Measurements from ENCODE around the gene KCNH3. TPM values are rescaled to one million over a fixed set of nuclear protein-coding genes. Genes with fewer than 3 reads are reported as not detected.

KCNH3 gene
- total and polyA plus RNA-seq, 7 experiments from 2014 or later, result 0.99 to 5.3 (median 3.8) TPM

DNA sequence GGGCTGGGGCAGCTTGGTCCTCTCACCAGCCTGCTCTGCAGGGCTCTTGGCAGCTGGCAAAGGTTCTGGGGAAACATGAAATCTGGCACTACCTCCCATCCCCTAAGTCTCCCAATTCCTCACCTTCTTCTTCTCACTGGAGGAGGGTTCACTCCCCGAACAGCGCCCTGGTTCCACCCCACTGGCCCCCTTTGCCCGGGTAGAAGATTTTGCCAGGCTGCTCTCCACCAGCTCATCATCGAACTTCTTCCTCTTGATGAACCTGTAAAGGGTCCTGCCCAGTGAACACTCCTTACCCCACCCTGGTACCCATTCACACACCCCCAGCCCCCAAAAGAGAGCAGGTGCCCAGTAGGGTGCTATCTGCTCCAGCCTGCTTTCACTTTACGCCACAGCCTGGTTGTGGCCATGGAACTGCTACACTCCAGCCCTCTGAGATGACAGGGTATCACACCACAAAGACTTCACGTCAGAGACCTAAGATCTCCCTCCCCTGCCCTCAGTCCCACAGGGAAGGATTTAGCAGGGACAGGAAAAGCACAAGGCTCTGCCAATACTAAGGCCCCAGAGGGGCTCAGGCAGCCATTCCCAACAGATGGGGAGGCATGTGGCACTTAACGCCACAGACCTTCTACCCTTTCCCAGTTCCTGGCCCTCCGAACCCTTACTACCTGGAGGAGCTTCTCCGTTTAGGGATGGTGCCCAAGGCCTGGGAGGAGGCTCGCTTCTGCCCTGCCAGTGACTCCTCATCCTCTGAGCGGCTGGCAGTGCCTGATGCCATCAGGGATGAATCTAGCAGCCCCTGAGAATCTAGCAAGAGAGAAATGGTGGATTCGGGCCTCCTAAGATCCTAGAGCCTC is 26.8 kb downstream of the KCNH3 start:
- DNase-seq (no peak), ATAC-seq (no peak)
- no peaks in the 10 kb centered on the region for H3K9me3 Mint-ChIP-seq
- ChIA-PET CTCF (interaction anchor here (0.8 to 1.2 kb wide), 2 partner anchors 26 to 58 kb away, joined by 3 to 5 read pairs; partner anchors contain the start of gene PRPF40B), POLR2A (interaction anchor here (0.6 kb wide), 1 partner anchor 28 kb away, joined by 3 read pairs; no protein-coding TSS in a partner anchor)
- H3K36me3 Mint-ChIP-seq, result peaks cover 8 to 28% (median 15%) of the 10 kb centered on the region in 5 donors
- Histone ChIP-seq H3K36me3 (ENCODE audit: control insufficient read depth in 2 of 3, insufficient read depth in 3 of 3, low read length in 3 of 3) (peaks cover 16 to 52% (median 31%) of the 10 kb centered on the region in 3 experiments), H3K27ac (ENCODE audit: low read depth, low read length) (no peak overlapping the region), H3K9me3 (ENCODE audit: control insufficient read depth in 2 of 3, low read length in 3 of 3) (no peaks in the 10 kb centered on the region), H3K4me1 (ENCODE audit: control insufficient read depth in 2 of 2, insufficient read depth in 2 of 2, low read length in 2 of 2) (peaks cover 33 to 42% of the 10 kb centered on the region in 2 donors), H3K4me3 (ENCODE audit: low read length) (no peak overlapping the region), H3K27me3 (ENCODE audit: control insufficient read depth in 2 of 2, insufficient read depth in 2 of 2, low read length in 2 of 2) (no peaks in the 10 kb centered on the region)
- peak overlapping the region in 9 of 10 donors; percentile 19 to 94 (median 50) for H3K4me3 Mint-ChIP-seq
- peak overlapping the region in 7 of 9 donors; percentile 8 to 69 (median 34) for H3K27ac Mint-ChIP-seq
- intact Hi-C loops (cut with micrococcal nuclease), result loop anchor here (1.0 to 5.0 kb wide), 6 partner anchors 12 to 547 kb away; partner anchors contain the start of genes BCDIN3D (in 1 of the 2), COX14 (in 1 of the 2), FMNL3 (in 1 of the 2) and SPATS2 (in 1 of the 2)
- H3K27me3 Mint-ChIP-seq, result peaks cover 0 to 3% (median 0%) of the 10 kb centered on the region in 5 donors
- peaks cover 35 to 68% (median 54%) of the 10 kb centered on the region in 7 donors for H3K4me1 Mint-ChIP-seq

DNA sequence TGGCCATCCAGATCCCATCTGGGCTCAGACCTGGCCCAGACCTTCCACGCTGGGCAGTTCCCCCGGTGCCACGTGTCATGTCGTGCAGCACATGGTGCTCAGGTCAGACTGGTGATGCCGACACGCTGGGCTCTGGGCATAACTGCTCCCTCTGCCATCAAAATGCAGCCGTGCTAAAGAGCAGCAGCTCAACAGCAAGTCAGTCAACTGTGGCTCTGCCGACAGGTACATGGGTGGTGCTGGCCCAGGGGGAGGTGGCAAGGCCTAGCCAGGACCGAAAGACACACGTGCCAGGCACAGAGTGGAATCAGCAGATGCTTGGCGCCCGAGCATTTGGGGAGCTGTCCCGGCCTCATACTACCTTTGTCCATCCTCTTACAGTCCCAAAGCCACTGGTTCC is 27.5 kb downstream of the KCNH3 start:
- H3K9me3 Mint-ChIP-seq, result no peaks in the 10 kb centered on the region
- Histone ChIP-seq H3K27ac (ENCODE audit: low read depth, low read length) (no peak overlapping the region), H3K9me3 (ENCODE audit: control insufficient read depth in 2 of 3, low read length in 3 of 3) (no peaks in the 10 kb centered on the region), H3K4me1 (ENCODE audit: control insufficient read depth in 2 of 2, insufficient read depth in 2 of 2, low read length in 2 of 2) (peaks cover 33 to 42% of the 10 kb centered on the region in 2 donors), H3K27me3 (ENCODE audit: control insufficient read depth in 2 of 2, insufficient read depth in 2 of 2, low read length in 2 of 2) (no peaks in the 10 kb centered on the region), H3K36me3 (ENCODE audit: control insufficient read depth in 2 of 3, insufficient read depth in 3 of 3, low read length in 3 of 3) (peaks cover 15 to 45% (median 28%) of the 10 kb centered on the region in 3 experiments), H3K4me3 (ENCODE audit: low read length) (no peak overlapping the region)
- H3K4me3 Mint-ChIP-seq, result peak overlapping the region in 8 of 10 donors; percentile 4 to 100 (median 98)
- ChIA-PET POLR2A (interaction anchor here (0.7 to 1.7 kb wide), 5 partner anchors 13 to 715 kb away, joined by 3 to 7 read pairs (median 4); partner anchors contain the start of gene TMBIM6), CTCF (interaction anchor here (0.6 kb wide), 1 partner anchor 139 kb away, joined by 3 read pairs; no protein-coding TSS in a partner anchor)
- DNase-seq, result no peak
- peaks cover 39 to 76% (median 59%) of the 10 kb centered on the region in 7 donors for H3K4me1 Mint-ChIP-seq
- peak overlapping the region in 1 of 9 donors; percentile 8 for H3K27ac Mint-ChIP-seq
- no peak for ATAC-seq
- peaks cover 8 to 25% (median 12%) of the 10 kb centered on the region in 5 donors for H3K36me3 Mint-ChIP-seq
- intact Hi-C loops (cut with micrococcal nuclease), result loop anchor here (5.0 kb wide), 5 partner anchors 141 to 546 kb away; partner anchors contain the start of genes BCDIN3D (in 1 of the 2), COX14 (in 1 of the 2), FMNL3 (in 1 of the 2) and SPATS2 (in 1 of the 2)
- peaks cover 0 to 3% (median 0%) of the 10 kb centered on the region in 5 donors for H3K27me3 Mint-ChIP-seq

DNA sequence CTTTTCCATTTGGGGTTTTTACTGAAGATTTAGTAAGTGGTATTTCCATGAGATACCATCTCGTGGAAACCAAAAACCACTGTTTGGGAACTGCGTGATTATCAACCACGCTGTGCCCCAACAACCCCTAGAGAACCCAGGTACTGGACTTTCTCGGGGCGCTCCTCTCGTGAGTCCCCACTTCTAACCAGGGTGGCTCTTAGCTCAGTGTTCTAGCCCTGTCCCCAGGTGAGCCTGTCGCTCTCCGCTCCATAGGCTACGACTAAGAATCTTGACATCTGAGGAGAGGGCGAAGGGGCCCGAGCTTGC is 28.4 kb downstream of the KCNH3 start:
- no peaks in the 10 kb centered on the region for H3K9me3 Mint-ChIP-seq
- Histone ChIP-seq H3K27me3 (ENCODE audit: control insufficient read depth in 2 of 2, insufficient read depth in 2 of 2, low read length in 2 of 2) (no peaks in the 10 kb centered on the region), H3K36me3 (ENCODE audit: control insufficient read depth in 2 of 3, insufficient read depth in 3 of 3, low read length in 3 of 3) (peaks cover 6 to 38% (median 24%) of the 10 kb centered on the region in 3 experiments), H3K9me3 (ENCODE audit: control insufficient read depth in 2 of 3, low read length in 3 of 3) (no peaks in the 10 kb centered on the region), H3K4me1 (ENCODE audit: control insufficient read depth in 2 of 2, insufficient read depth in 2 of 2, low read length in 2 of 2) (peaks cover 33 to 42% of the 10 kb centered on the region in 2 donors), H3K27ac (ENCODE audit: low read depth, low read length) (peak overlapping the region; percentile 91), H3K4me3 (ENCODE audit: low read length) (peak overlapping the region; percentile 81)
- intact Hi-C loops (cut with micrococcal nuclease), result loop anchor here (5.0 kb wide), 5 partner anchors 140 to 545 kb away; partner anchors contain the start of genes BCDIN3D (in 1 of the 2), COX14 (in 1 of the 2), FMNL3 (in 1 of the 2) and SPATS2 (in 1 of the 2)
- peak overlapping the region; percentile 98 to 100 (median 99) for H3K27ac Mint-ChIP-seq
- H3K4me3 Mint-ChIP-seq, result peak overlapping the region; percentile 94 to 100 (median 99)
- ATAC-seq (peak; percentile 8), DNase-seq (no peak)
- H3K27me3 Mint-ChIP-seq, result peaks cover 0 to 3% (median 0%) of the 10 kb centered on the region in 5 donors
- peaks cover 45 to 79% (median 62%) of the 10 kb centered on the region in 7 donors for H3K4me1 Mint-ChIP-seq
- CTCF ChIA-PET, result no interaction called here
- POLR2A ChIA-PET, result interaction anchor here (0.7 to 1.7 kb wide), 10 partner anchors 13 to 1672 kb away, joined by 3 to 7 read pairs (median 4); partner anchors contain the start of genes DAZAP2, SPATS2 and TMBIM6
- peaks cover 6 to 24% (median 8%) of the 10 kb centered on the region in 5 donors for H3K36me3 Mint-ChIP-seq

DNA sequence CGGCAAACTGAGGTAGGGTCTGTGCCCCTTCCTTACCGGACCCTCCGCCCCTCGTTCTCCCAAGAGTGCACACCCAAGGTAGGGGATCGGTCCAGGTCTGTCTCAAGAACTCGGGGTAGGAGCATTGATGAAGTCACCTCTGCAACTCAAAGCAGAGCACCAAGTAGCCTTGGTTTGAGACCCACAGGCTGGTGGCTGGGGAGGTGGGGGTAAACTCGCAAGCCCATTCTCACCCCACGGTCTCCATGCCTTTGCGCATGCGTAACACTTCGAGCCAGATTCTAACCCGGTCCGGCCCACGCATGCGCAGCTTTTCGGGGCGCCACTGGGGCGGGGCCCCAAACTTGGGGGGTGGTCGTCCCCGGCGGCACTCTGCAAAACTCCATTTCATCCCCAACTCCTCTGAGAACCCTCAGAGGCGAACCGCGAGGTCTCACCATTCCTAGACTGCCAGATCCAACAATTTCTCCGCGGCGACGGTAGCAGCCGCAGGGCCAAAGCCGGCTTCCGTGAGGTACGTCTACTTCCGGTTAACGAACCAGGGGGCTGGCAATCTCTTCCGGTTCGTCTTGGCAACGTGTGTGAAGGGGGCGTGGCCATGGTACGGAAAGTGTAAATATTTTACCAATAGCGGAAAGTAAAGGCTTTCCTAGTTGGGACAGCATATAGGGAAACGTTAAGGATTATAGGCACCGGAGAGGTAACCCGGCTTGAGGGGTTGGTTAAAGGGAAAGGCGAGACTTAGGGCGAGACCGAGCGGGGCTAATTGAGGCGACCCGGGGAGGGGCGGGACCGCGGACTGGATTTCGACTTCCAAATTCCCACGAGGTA is 29.0 kb downstream of the KCNH3 start, which contains the start of gene MCRS1:
TSS of gene MCRS1 (minus strand) at position 532 of the 831 bp plus-strand sequence. CDS start 1,411 bp downstream, outside the sequence.
- Histone ChIP-seq H3K36me3 (ENCODE audit: control insufficient read depth in 2 of 3, insufficient read depth in 3 of 3, low read length in 3 of 3) (peaks cover under 1 to 32% (median 18%) of the 10 kb centered on the region in 3 experiments), H3K4me1 (ENCODE audit: control insufficient read depth in 2 of 2, insufficient read depth in 2 of 2, low read length in 2 of 2) (peaks cover 33 to 42% of the 10 kb centered on the region in 2 donors), H3K4me3 (ENCODE audit: low read length) (peak within 1 kb of the TSS; percentile 81), H3K27me3 (ENCODE audit: control insufficient read depth in 2 of 2, insufficient read depth in 2 of 2, low read length in 2 of 2) (no peaks in the 10 kb centered on the region), H3K27ac (ENCODE audit: low read depth, low read length) (peak within 1 kb of the TSS; percentile 91), H3K9me3 (ENCODE audit: control insufficient read depth in 2 of 3, low read length in 3 of 3) (no peaks in the 10 kb centered on the region)
- Mint-ChIP-seq H3K27ac (peak within 1 kb of the TSS; percentile 98 to 100 (median 99)), H3K36me3 (peaks cover under 1 to 18% (median 4%) of the 10 kb centered on the region in 5 donors), H3K9me3 (no peaks in the 10 kb centered on the region), H3K4me3 (peak within 1 kb of the TSS; percentile 94 to 100 (median 99)), H3K4me1 (peaks cover 45 to 76% (median 61%) of the 10 kb centered on the region in 7 donors), H3K27me3 (peaks cover 0 to 3% (median 0%) of the 10 kb centered on the region in 5 donors)
- ChIA-PET POLR2A (interaction anchor here (0.7 to 1.7 kb wide), 8 partner anchors 13 to 1671 kb away, joined by 3 to 7 read pairs (median 4); partner anchors contain the start of genes DAZAP2, SPATS2 and TMBIM6), CTCF (interaction anchor here (0.6 kb wide), 1 partner anchor 12 kb away, joined by 3 read pairs; no protein-coding TSS in a partner anchor)
- intact Hi-C loops (cut with micrococcal nuclease), result loop anchor here (1.0 to 5.0 kb wide), 19 partner anchors 15 to 544 kb away; partner anchors contain the start of genes FMNL3 (in 2 of the 2), PRPF40B (in 2 of the 2), TMBIM6 (in 2 of the 2) and TUBA1C (in 2 of the 2)
- peak; percentile 92 for ATAC-seq
- peak; percentile 89 to 94 (median 91) for DNase-seq

DNA sequence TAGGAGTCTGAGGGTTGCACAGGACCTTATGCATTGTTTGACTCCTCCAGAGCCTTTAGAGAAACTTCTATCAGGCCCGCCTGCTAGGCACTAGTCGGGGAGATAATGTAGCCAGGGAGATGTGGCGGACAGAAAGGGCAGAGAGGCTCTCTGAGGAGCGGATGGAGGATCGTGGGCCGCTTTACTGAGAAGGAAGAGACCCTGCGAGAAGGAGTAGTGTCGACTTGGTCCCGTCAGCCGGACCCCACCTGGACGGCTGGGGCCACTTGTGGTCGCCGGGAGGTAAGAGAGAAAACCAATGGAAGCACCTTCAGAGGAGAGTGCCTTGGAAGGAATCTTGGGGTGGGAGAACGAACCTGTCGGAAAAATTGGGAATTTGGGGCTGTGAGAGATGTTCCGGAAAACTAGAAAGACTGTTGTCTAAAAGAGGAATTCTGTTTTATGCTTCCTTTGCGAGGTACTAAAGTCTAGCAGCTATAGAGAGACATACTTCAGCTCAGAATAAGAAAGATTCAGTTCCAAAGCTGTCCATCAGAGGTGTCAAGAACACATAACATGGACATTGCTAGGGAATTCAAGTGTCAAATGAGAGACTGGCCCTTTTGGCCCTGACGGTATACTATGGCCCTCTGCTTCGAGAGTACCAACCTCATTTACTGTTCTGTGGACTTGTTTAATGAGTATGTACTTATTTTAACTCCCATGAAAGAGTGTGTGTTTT is 29.8 kb downstream of the KCNH3 start:
- ChIA-PET POLR2A (interaction anchor here (1.0 kb wide), 2 partner anchors 11 to 20 kb away, joined by 3 to 6 read pairs; no protein-coding TSS in a partner anchor), CTCF (interaction anchor here (0.6 kb wide), 1 partner anchor 12 kb away, joined by 3 read pairs; no protein-coding TSS in a partner anchor)
- DNase-seq (no peak), ATAC-seq (peak; percentile 6)
- Mint-ChIP-seq H3K9me3 (no peaks in the 10 kb centered on the region), H3K27me3 (peaks cover 0 to 3% (median 0%) of the 10 kb centered on the region in 5 donors), H3K36me3 (peaks cover 0 to 19% (median 6%) of the 10 kb centered on the region in 5 donors), H3K4me1 (peaks cover 45 to 76% (median 61%) of the 10 kb centered on the region in 7 donors), H3K4me3 (peak overlapping the region; percentile 94 to 100 (median 99)), H3K27ac (peak overlapping the region; percentile 98 to 100 (median 99))
- Histone ChIP-seq H3K4me3 (ENCODE audit: low read length) (peak overlapping the region; percentile 81), H3K4me1 (ENCODE audit: control insufficient read depth in 2 of 2, insufficient read depth in 2 of 2, low read length in 2 of 2) (peaks cover 33 to 42% of the 10 kb centered on the region in 2 donors), H3K27ac (ENCODE audit: low read depth, low read length) (peak overlapping the region; percentile 91), H3K9me3 (ENCODE audit: control insufficient read depth in 2 of 3, low read length in 3 of 3) (no peaks in the 10 kb centered on the region), H3K27me3 (ENCODE audit: control insufficient read depth in 2 of 2, insufficient read depth in 2 of 2, low read length in 2 of 2) (no peaks in the 10 kb centered on the region), H3K36me3 (ENCODE audit: control insufficient read depth in 2 of 3, insufficient read depth in 3 of 3, low read length in 3 of 3) (peaks cover 0 to 24% (median 11%) of the 10 kb centered on the region in 3 experiments)
- intact Hi-C loops (cut with micrococcal nuclease), result loop anchor here (1.0 to 5.0 kb wide), 19 partner anchors 15 to 544 kb away; partner anchors contain the start of genes FMNL3 (in 2 of the 2), PRPF40B (in 2 of the 2), TMBIM6 (in 2 of the 2) and TUBA1C (in 2 of the 2)

Measured in naive thymus-derived CD4-positive, alpha-beta T cell (primary cell).